GM12864 (cell line): ENCODE results near the gene ATRN.

Experiments
- DNase-seq: peaks from one replicate; pipeline ENCODE4 v3.0.0-alpha.2; 2011; ENCODE audit warnings: low read depth
- H3K4me3 ChIP-seq: 2 replicates; pipeline ENCODE4 v1.5.1; 2011; ENCODE audit warnings: mild to moderate bottlenecking, low read depth, low read length, control low read depth
- CTCF ChIP-seq: IDR thresholded peaks from 2 replicates; pipeline ENCODE4 v1.5.1; 2011; ENCODE audit warnings: low read depth, mild to moderate bottlenecking, moderate library complexity, low read length, control low read depth, inconsistent platforms; ENCODE audit errors: missing control alignments

Gene ATRN

GRCh38 chr20:3681352-3681930, 210.6 kb downstream of the ATRN start:
- TF ChIP-seq CTCF, result no peak
- no peak for DNase-seq
- H3K4me3 ChIP-seq, result no peak overlapping the region

GRCh38 chr20:3681931-3682781, 211.3 kb downstream of the ATRN start, which contains the start of gene ADAM33:
Gene ADAM33 (minus strand): TSS chr20:3682010. CDS start chr20:3682004, 6 bp downstream.
- DNase-seq, result no peak
- no peak within 1 kb of the TSS for H3K4me3 ChIP-seq
- no peak for TF ChIP-seq CTCF

GRCh38 chr20:3685341-3685740, 214.5 kb downstream of the ATRN start:
- DNase-seq, result no peak
- no peak overlapping the region for H3K4me3 ChIP-seq
- TF ChIP-seq CTCF, result no peak

- DNase-seq, result no peak
Measured at GRCh38 chr20:3686421-3686820, 215.6 kb downstream of the ATRN start.

GRCh38 chr20:3686867-3687321, 216.1 kb downstream of the ATRN start:
- no peak for TF ChIP-seq CTCF
- no peak for DNase-seq
- H3K4me3 ChIP-seq, result no peak overlapping the region

More at GRCh38 chr20:3686421-3686820, 215.6 kb downstream of the ATRN start:
- no peak for TF ChIP-seq CTCF
- H3K4me3 ChIP-seq, result no peak overlapping the region

GRCh38 chr20:3687655-3688054, 216.8 kb downstream of the ATRN start:
- TF ChIP-seq CTCF, result no peak
- no peak for DNase-seq
- H3K4me3 ChIP-seq, result no peak overlapping the region

- DNase-seq, result no peak
- H3K4me3 ChIP-seq, result no peak overlapping the region
- no peak for TF ChIP-seq CTCF
Measured at GRCh38 chr20:3689978-3690377, 219.2 kb downstream of the ATRN start.
